GM15510 (cell line): ENCODE measurements around the gene KCNK10.

Source experiments
- POLR2A ChIP-seq: IDR thresholded peaks from 3 replicates; pipeline ENCODE4 v1.6.1; 2011; ENCODE audit warnings: borderline replicate concordance; ENCODE audit not compliant: insufficient read length; ENCODE audit errors: extremely low read depth

KCNK10 gene

GRCh38 chr14:88156127-88156526, 166.9 kb downstream of the KCNK10 start:
- no peak for TF ChIP-seq POLR2A

- no peak for TF ChIP-seq POLR2A
Measured at GRCh38 chr14:88154926-88155325, 168.1 kb downstream of the KCNK10 start.

GRCh38 chr14:88154321-88154720, 168.7 kb downstream of the KCNK10 start:
- no peak for TF ChIP-seq POLR2A

GRCh38 chr14:88146881-88147649, 176.0 kb downstream of the KCNK10 start:
- no peak for TF ChIP-seq POLR2A

- TF ChIP-seq POLR2A: no peak
Measured at GRCh38 chr14:88143810-88144209, 179.3 kb downstream of the KCNK10 start.

GRCh38 chr14:88142997-88143396, 180.1 kb downstream of the KCNK10 start:
- no peak for TF ChIP-seq POLR2A

GRCh38 chr14:88140874-88141273, 182.2 kb downstream of the KCNK10 start:
- TF ChIP-seq POLR2A: no peak

GRCh38 chr14:88137327-88137726, 185.7 kb downstream of the KCNK10 start:
- TF ChIP-seq POLR2A: no peak
